Measurements from ENCODE around the gene SLC6A12.

The SLC6A12 gene

GRCh38 chr12:212715-213526, 1.0 kb downstream of the SLC6A12 start:
- no peaks in the 10 kb centered on the region for H3K9me3 Mint-ChIP-seq
- DNase-seq (ENCODE audit: low spot score in 2 of 2) = no peak
- H3K36me3 Mint-ChIP-seq = no peaks in the 10 kb centered on the region

DNA sequence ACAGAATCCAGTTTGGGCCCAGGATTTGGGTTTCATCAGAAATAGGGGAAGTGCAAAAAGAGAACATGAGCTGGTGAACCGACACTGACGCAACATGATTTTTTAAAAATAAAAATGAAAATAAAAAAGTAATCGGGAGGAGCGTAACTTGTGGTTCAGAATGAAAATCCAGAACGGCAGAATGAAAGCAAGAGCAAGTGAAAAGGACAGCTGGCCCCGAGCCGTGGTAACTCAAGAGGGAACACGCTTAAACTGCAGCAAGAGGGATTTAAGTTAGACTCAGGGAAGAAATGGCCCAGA, 1.6 kb downstream of the SLC6A12 start:
- H3K4me1 Mint-ChIP-seq = peaks cover 21% of the 10 kb centered on the region
- H3K9me3 Mint-ChIP-seq = no peaks in the 10 kb centered on the region
- no peaks in the 10 kb centered on the region for H3K36me3 Mint-ChIP-seq
- no peak overlapping the region for H3K4me3 Mint-ChIP-seq
- H3K27ac Mint-ChIP-seq = peak overlapping the region; percentile 44
- no peak for ATAC-seq
- DNase-seq (ENCODE audit: low spot score in 2 of 2) = no peak

More at GRCh38 chr12:212715-213526, 1.0 kb downstream of the SLC6A12 start:
- peaks cover 21% of the 10 kb centered on the region for H3K4me1 Mint-ChIP-seq
- ATAC-seq = no peak
- no peak overlapping the region for H3K27ac Mint-ChIP-seq
- H3K4me3 Mint-ChIP-seq = no peak overlapping the region

DNA sequence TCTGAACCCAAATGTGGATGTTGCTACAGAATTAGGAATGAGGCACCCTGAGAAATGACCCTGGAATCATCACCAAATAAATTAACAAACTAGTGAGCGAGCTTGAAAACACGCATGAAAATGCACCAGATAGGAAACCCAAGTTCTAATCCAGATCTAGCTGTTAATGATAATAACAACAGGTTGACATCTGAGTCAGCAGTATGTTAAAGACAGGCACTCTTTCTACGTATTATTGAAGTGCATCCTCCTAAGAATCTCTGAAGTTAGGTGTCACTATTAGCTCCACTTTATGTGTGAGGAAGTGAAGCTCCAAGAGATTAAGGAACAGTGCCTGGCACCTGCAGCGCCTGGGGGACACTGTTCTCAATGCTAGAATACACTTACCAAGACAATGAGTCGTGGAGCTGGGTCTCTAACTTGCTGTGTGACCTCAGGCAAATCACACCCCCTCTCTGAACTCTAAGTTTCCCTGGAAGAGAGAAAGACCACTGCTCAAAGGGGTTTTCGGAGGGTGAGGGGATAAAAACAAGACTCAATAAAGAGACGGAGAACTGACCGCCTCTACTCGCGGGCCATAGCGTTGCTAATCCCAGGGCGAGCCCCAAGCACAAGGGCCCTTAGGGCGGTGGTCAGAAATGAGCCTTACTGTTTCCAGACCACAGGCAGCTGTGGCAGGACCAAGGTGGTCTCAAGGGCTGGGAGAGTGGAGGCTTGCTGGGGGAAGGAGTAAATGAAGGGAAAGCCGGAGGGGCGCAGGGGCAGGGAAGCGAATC, 2.1 kb downstream of the SLC6A12 start:
- no peak for DNase-seq (ENCODE audit: low spot score in 2 of 2)
- peaks cover 21% of the 10 kb centered on the region for H3K4me1 Mint-ChIP-seq

DNA sequence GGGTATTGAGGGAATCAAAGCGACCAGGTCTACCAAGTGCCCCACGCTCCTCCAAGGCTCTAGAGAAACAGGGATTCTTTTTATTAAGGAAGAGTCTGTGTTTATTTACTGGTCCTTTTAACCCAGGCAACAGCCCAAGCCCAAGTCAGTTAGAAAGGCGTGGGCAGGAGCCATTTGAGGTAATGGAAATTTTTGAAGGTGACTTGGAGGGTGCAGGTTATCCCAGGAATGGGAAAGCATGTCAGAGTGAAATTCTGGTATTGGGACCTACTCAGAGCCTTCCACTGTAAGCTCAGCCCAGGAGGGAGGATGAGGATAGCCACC, 2.9 kb downstream of the SLC6A12 start:
- Mint-ChIP-seq H3K4me1 (peaks cover 21% of the 10 kb centered on the region), H3K9me3 (no peaks in the 10 kb centered on the region), H3K27ac (peak overlapping the region; percentile 73), H3K4me3 (no peak overlapping the region), H3K36me3 (no peaks in the 10 kb centered on the region)
- no peak for ATAC-seq
- no peak for DNase-seq (ENCODE audit: low spot score in 2 of 2)

More for the DNA sequence above, 2.1 kb downstream of the SLC6A12 start:
- H3K36me3 Mint-ChIP-seq = no peaks in the 10 kb centered on the region
- no peaks in the 10 kb centered on the region for H3K9me3 Mint-ChIP-seq
- no peak overlapping the region for H3K4me3 Mint-ChIP-seq
- no peak for ATAC-seq
- peak overlapping the region; percentile 44 for H3K27ac Mint-ChIP-seq

DNA sequence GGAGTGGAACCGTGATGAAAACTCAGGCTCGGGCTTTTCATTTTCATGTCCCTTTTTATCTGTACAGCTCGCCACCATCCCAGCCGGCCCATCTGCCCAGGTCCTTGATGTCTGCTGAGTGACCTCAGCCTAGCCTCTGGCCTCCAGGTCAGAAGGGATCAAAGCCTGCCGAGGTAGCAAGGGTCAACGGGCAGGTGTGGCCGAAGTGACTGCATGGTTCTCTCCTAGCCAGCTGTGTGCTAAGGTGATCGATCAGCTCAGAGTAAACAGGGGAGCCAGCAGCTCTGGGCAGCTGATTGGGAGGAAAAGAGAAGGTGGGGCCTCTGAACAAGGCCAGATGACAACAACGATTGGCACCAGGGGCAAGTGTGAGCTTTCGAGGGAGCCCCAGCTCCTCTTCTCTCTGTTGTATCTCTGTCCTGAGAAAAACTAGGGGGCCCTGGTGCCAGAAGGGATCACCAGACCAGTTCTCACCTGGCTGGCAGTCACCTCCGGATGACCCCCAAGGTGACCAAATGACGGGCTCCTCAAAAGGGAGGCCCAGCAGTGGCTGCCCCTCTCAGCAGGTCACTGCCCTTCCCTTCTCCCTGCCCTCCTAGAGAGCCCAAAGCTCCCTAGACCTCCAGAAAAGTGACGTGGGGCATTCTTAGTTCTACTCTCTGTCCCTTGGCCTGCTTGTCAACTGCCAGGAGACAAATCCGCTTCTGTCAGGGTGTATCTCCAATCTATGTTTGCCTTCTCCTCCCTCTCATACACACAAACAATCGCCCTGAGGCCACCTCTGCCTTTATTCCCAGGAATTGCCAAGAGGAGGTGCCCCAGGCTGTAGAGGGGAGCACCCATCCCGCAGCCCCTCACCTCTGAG, 3.4 kb downstream of the SLC6A12 start:
- peaks cover 21% of the 10 kb centered on the region for H3K4me1 Mint-ChIP-seq
- H3K36me3 Mint-ChIP-seq = no peaks in the 10 kb centered on the region
- peak overlapping the region; percentile 73 for H3K27ac Mint-ChIP-seq
- ATAC-seq = no peak
- DNase-seq (ENCODE audit: low spot score in 2 of 2) = no peak
- H3K4me3 Mint-ChIP-seq = no peak overlapping the region
- H3K9me3 Mint-ChIP-seq = no peaks in the 10 kb centered on the region

DNA sequence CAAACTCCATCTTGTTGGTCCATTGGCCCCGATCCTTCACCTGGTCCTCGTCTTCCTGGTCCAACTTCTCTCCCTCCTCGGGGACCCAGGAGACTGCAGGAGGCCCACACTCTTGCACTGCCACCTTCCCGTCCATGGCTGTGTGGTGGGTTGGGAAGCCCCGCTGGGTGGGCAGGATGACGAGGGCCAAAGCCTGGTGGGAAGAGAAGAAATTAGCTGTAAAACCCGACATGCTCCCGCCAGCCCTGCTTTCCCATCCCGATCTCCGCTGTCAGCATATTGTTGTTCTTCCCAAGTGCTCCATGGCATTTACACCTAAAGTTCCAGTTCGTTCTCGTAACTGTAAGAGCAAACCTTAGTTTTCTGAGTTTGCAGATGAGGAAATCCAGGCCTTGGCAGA, 4.1 kb downstream of the SLC6A12 start:
- no peak overlapping the region for H3K4me3 Mint-ChIP-seq
- no peaks in the 10 kb centered on the region for H3K36me3 Mint-ChIP-seq
- ATAC-seq = no peak
- no peaks in the 10 kb centered on the region for H3K9me3 Mint-ChIP-seq
- DNase-seq (ENCODE audit: low spot score in 2 of 2) = no peak
- H3K27ac Mint-ChIP-seq = no peak overlapping the region
- H3K4me1 Mint-ChIP-seq = peaks cover 21% of the 10 kb centered on the region

- ATAC-seq = no peak
- peaks cover 21% of the 10 kb centered on the region for H3K4me1 Mint-ChIP-seq
- no peaks in the 10 kb centered on the region for H3K36me3 Mint-ChIP-seq
- DNase-seq (ENCODE audit: low spot score in 2 of 2) = no peak
- no peak overlapping the region for H3K27ac Mint-ChIP-seq
- no peaks in the 10 kb centered on the region for H3K9me3 Mint-ChIP-seq
- no peak overlapping the region for H3K4me3 Mint-ChIP-seq
Measured at GRCh38 chr12:209246-209645, 4.7 kb downstream of the SLC6A12 start.

GRCh38 chr12:208813-209212, 5.1 kb downstream of the SLC6A12 start:
- no peak overlapping the region for H3K27ac Mint-ChIP-seq
- peaks cover 21% of the 10 kb centered on the region for H3K4me1 Mint-ChIP-seq
- H3K4me3 Mint-ChIP-seq = no peak overlapping the region
- no peaks in the 10 kb centered on the region for H3K36me3 Mint-ChIP-seq
- DNase-seq (ENCODE audit: low spot score in 2 of 2) (no peak), ATAC-seq (no peak)
- H3K9me3 Mint-ChIP-seq = no peaks in the 10 kb centered on the region

GRCh38 chr12:207804-208203, 6.2 kb downstream of the SLC6A12 start:
- ATAC-seq (no peak), DNase-seq (ENCODE audit: low spot score in 2 of 2) (no peak)
- Mint-ChIP-seq H3K27ac (no peak overlapping the region), H3K36me3 (no peaks in the 10 kb centered on the region), H3K9me3 (no peaks in the 10 kb centered on the region), H3K4me3 (no peak overlapping the region), H3K4me1 (peaks cover 14% of the 10 kb centered on the region)

- Mint-ChIP-seq H3K9me3 (no peaks in the 10 kb centered on the region), H3K36me3 (no peaks in the 10 kb centered on the region), H3K27ac (no peak overlapping the region), H3K4me3 (no peak overlapping the region), H3K4me1 (peaks cover 8% of the 10 kb centered on the region)
- ATAC-seq (no peak), DNase-seq (ENCODE audit: low spot score in 2 of 2) (no peak)
Measured at GRCh38 chr12:206746-207440, 7.1 kb downstream of the SLC6A12 start.

DNA sequence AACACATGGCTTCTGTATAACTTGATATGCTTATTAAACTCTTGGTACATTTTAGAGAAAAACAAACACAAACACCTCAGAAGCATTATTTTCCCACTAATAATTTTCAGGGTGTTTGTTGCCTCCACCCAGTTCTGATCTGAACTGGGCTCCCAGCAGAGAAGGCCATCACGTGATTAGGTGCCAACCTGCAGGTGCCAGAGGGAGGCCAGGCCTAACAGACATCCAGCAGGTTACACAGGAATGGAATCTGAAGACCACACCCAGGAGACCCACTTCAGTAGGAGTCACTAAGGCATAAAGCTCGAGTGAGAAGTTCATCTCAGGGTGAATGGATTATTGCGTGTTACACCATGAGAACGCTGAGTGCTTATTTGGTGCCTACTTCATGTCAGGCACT, 8.9 kb downstream of the SLC6A12 start:
- Mint-ChIP-seq H3K27ac (no peak overlapping the region), H3K4me1 (no peaks in the 10 kb centered on the region), H3K9me3 (no peaks in the 10 kb centered on the region), H3K36me3 (no peaks in the 10 kb centered on the region), H3K4me3 (no peak overlapping the region)
- no peak for DNase-seq (ENCODE audit: low spot score in 2 of 2)
- ATAC-seq = no peak

- no peak overlapping the region for H3K4me3 Mint-ChIP-seq
- DNase-seq (ENCODE audit: low spot score in 2 of 2) (no peak), ATAC-seq (no peak)
- no peaks in the 10 kb centered on the region for H3K9me3 Mint-ChIP-seq
- H3K4me1 Mint-ChIP-seq = no peaks in the 10 kb centered on the region
- no peaks in the 10 kb centered on the region for H3K36me3 Mint-ChIP-seq
- no peak overlapping the region for H3K27ac Mint-ChIP-seq
Measured at GRCh38 chr12:204261-204678, 9.7 kb downstream of the SLC6A12 start.

DNA sequence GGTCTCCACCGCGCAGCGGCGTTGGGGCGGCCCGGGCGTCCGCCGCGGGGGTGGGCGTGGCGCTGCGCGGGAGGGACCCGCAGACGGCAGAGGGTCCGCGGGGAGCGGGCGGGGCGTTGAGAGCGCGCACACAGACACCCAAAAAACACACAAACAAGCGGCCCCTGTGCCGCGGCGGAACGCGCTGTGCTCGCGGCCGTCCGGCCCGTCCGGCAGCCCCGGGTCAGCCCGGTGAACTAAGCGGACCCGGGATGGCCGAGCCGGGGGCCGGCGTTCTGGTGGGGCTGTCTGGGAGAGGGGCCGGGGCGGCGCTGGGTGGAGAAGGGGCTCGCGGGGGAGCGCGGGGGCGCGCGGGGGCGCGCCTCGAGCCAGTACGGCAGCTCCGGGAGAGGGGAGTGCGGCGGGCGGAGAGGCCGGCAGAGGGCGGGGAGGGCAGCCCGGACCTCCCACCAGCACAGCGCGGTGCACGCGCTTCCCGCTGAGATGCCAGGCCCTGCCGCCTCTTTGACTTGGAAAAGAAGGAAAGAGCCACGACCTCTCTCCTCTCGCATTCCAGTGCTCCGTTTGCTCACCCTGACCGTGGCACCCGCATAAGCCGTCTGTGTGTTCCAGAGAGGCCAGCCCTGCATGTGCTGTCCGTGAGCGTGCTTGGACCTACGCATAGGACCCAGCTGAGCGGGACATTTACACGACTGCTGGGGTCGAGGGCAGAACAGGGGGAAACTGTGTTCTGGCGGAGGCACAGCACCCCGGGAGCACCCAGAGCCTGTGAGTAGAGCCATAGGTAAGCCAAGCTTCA, 10.3 kb downstream of the SLC6A12 start:
- DNase-seq (ENCODE audit: low spot score in 2 of 2) = no peak
- Mint-ChIP-seq H3K36me3 (no peaks in the 10 kb centered on the region), H3K9me3 (no peaks in the 10 kb centered on the region), H3K4me3 (no peak overlapping the region), H3K4me1 (no peaks in the 10 kb centered on the region), H3K27ac (no peak overlapping the region)
- no peak for ATAC-seq

DNA sequence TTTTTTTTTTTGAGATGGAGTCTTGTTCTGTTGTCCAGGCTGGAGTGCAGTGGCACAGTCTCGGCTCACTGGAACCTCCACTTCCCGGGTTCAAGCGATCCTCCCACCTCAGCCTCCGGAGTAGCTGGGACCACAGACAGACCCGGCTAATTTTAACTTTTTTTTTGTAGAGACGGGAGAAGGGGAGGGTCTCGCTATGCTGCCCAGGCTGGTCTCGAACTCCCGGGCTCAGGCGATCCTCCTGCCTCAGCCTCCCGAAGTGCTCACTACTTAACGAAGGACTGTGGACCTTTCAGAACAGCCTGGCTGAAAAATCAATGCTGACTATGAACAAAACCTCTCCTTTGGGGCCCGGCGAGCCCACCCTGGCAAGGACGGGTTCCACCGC, 10.9 kb downstream of the SLC6A12 start:
- Mint-ChIP-seq H3K4me1 (peaks cover 3% of the 10 kb centered on the region), H3K4me3 (no peak overlapping the region), H3K9me3 (no peaks in the 10 kb centered on the region), H3K27ac (no peak overlapping the region), H3K36me3 (no peaks in the 10 kb centered on the region)
- ATAC-seq (no peak), DNase-seq (ENCODE audit: low spot score in 2 of 2) (no peak)

All from stimulated activated effector memory CD8-positive, alpha-beta T cell treated with anti-CD3 and anti-CD28 coated beads, Interleukin-12 subunit alpha, Interleukin-12 subunit beta, amount 100 ng/mL, for 72 hours (primary cell).